Thoracic aorta (tissue), 2 donors: ENCODE results near the gene RECQL5. TPM values are rescaled to one million over a fixed set of nuclear protein-coding genes. Genes with fewer than 3 reads are reported as not detected.

Source experiments
- ATAC-seq: fragments of 150-250 bp; one replicate; pipeline ENCODE4 v1.8.0; 2017; ENCODE audit warnings: low read depth; ENCODE audit not compliant: insufficient number of reproducible peaks, low FRiP score
- DNase-seq: peaks from one replicate; pipeline ENCODE4 v3.0.0-alpha.2; 2020; ENCODE audit warnings: low spot score
- H3K27ac ChIP-seq, 2 donors: fragments of 200-600 bp; sonication (generic); 1 replicate in 1 of 2; 2 replicates in 1 of 2; pipeline ENCODE4 v1.5.1; 2016; ENCODE audit warnings: mild to moderate bottlenecking in 2 of 2, moderate library complexity in 2 of 2
- H3K27me3 ChIP-seq: fragments of 200-600 bp; sonication (generic); replicated peaks from 2 replicates; pipeline ENCODE4 v1.6.0; 2016; ENCODE audit warnings: mild to moderate bottlenecking; ENCODE audit not compliant: insufficient read depth
- H3K36me3 ChIP-seq: fragments of 200-600 bp; sonication (generic); one replicate; pipeline ENCODE4 v1.5.1; 2016
- H3K4me1 ChIP-seq, 2 donors: fragments of 200-600 bp; sonication (generic); 1 replicate in 1 of 2; 2 replicates in 1 of 2; pipeline versions ENCODE4 v1.5.1 to v1.6.0; 2016; ENCODE audit warnings: low read depth in 2 of 2, mild to moderate bottlenecking in 1 of 2; ENCODE audit not compliant: control insufficient read depth in 1 of 2
- H3K4me3 ChIP-seq: fragments of 200-600 bp; sonication (generic); 2 replicates; pipeline ENCODE4 v1.5.1; 2016; ENCODE audit warnings: mild to moderate bottlenecking
- H3K9me3 ChIP-seq: fragments of 200-600 bp; sonication (generic); 2 replicates; pipeline ENCODE4 v1.5.1; 2016
- CTCF ChIP-seq: fragments of 200-600 bp; sonication (generic); IDR thresholded peaks from one replicate; pipeline ENCODE4 v1.5.1; 2019; ENCODE audit warnings: antibody characterized with exemption
- total RNA-seq, 2 donors: library from RNA; depleted of rRNA; stranded (reverse); fragments of >200 nt; gene quantifications; one replicate each; pipeline versions ENCODE4 v1.1.0 to v1.2.3, GENCODE V29; 2016

The RECQL5 gene
- total RNA-seq, 2 donors from 2014 or later: 12.6 to 29.9 TPM

- Histone ChIP-seq H3K27ac (no peak overlapping the region), H3K27me3 (no peaks in the 10 kb centered on the region), H3K4me1 (peaks cover 10 to 23% of the 10 kb centered on the region in 2 donors), H3K36me3 (no peaks in the 10 kb centered on the region), H3K4me3 (no peak overlapping the region), H3K9me3 (no peaks in the 10 kb centered on the region)
- no peak for TF ChIP-seq CTCF
- DNase-seq: no peak
- ATAC-seq: no peak
These were observed 29.8 kb downstream of the RECQL5 start for GRCh38 chr17:75637143-75637538.

GRCh38 chr17:75636381-75637142 is 30.4 kb downstream of the RECQL5 start:
- Histone ChIP-seq H3K9me3 (no peaks in the 10 kb centered on the region), H3K27ac (no peak overlapping the region), H3K36me3 (no peaks in the 10 kb centered on the region), H3K4me3 (no peak overlapping the region), H3K27me3 (no peaks in the 10 kb centered on the region), H3K4me1 (peaks cover 10 to 23% of the 10 kb centered on the region in 2 donors)
- no peak for TF ChIP-seq CTCF
- ATAC-seq (no peak), DNase-seq (no peak)

GRCh38 chr17:75635610-75636202 is 31.2 kb downstream of the RECQL5 start:
- ATAC-seq: no peak
- Histone ChIP-seq H3K27me3 (no peaks in the 10 kb centered on the region), H3K9me3 (no peaks in the 10 kb centered on the region), H3K36me3 (no peaks in the 10 kb centered on the region), H3K4me3 (no peak overlapping the region), H3K27ac (no peak overlapping the region), H3K4me1 (peaks cover 10 to 23% of the 10 kb centered on the region in 2 donors)
- no peak for DNase-seq
- TF ChIP-seq CTCF: no peak

GRCh38 chr17:75634754-75635609 is 32.0 kb downstream of the RECQL5 start:
- TF ChIP-seq CTCF: no peak
- H3K27ac ChIP-seq: no peak overlapping the region
- peaks cover 10 to 23% of the 10 kb centered on the region in 2 donors for H3K4me1 ChIP-seq
- H3K27me3 ChIP-seq: no peaks in the 10 kb centered on the region
- H3K4me3 ChIP-seq: no peak overlapping the region
- DNase-seq: no peak
- H3K36me3 ChIP-seq: no peaks in the 10 kb centered on the region
- no peaks in the 10 kb centered on the region for H3K9me3 ChIP-seq
- ATAC-seq: no peak

- no peak for TF ChIP-seq CTCF
- no peak for DNase-seq
- no peak overlapping the region for H3K27ac ChIP-seq
- H3K36me3 ChIP-seq: no peaks in the 10 kb centered on the region
- peaks cover 10 to 23% of the 10 kb centered on the region in 2 donors for H3K4me1 ChIP-seq
- H3K27me3 ChIP-seq: no peaks in the 10 kb centered on the region
- H3K4me3 ChIP-seq: no peak overlapping the region
- H3K9me3 ChIP-seq: no peaks in the 10 kb centered on the region
- no peak for ATAC-seq
These were observed 32.6 kb downstream of the RECQL5 start for GRCh38 chr17:75634376-75634740.
